BJ (cell line): ENCODE measurements around the gene PKMYT1. TPM values are rescaled to one million over a fixed set of nuclear protein-coding genes. Genes with fewer than 3 reads are reported as not detected.

Experiments
- CTCF ChIA-PET: fragments of 350-600 bp; formaldehyde crosslinking; extraction: SDS; loops from one replicate; lab custom pipeline; 2021; ENCODE audit warnings: antibody characterized with exemption, inconsistent platforms; lab: Yijun Ruan, JAX
- POLR2A ChIA-PET: fragments of 300-600 bp; sonication (Branson Sonifier 250); formaldehyde crosslinking; extraction: SDS; loops from one replicate; lab custom pipeline; 2021; ENCODE audit warnings: antibody characterized with exemption; lab: Charles Lee
- DNase-seq: peaks from one replicate; pipeline ENCODE4 v3.0.0-alpha.2; 2011; ENCODE audit warnings: low read depth
- H3K27me3 ChIP-seq: 2 replicates; pipeline ENCODE4 v1.6.0; 2011; ENCODE audit warnings: low read length; ENCODE audit not compliant: control insufficient read depth, insufficient read depth
- H3K36me3 ChIP-seq: 2 replicates; pipeline ENCODE4 v1.5.1; 2011; ENCODE audit warnings: low read length; ENCODE audit not compliant: control insufficient read depth, insufficient read depth
- H3K4me3 ChIP-seq: 2 replicates; pipeline ENCODE4 v1.5.1; 2011; ENCODE audit warnings: low read depth, mild to moderate bottlenecking, control low read depth, low read length
- polyA minus RNA-seq: library from RNA; depleted of rRNA, polyadenylated mRNA; stranded (reverse); fragments of >200 nt; gene quantifications from 2 replicates; pipeline ENCODE4 v1.2.3, GENCODE V29; 2011; rRNA and poly(A)+ RNA removed
- polyA plus RNA-seq: library from polyadenylated mRNA; depleted of rRNA; stranded (reverse); fragments of >200 nt; gene quantifications from 2 replicates; pipeline ENCODE4 v1.2.3, GENCODE V29; 2011; rRNA removed
- TF ChIP-seq, protein P1 (sequence below): IDR thresholded peaks from 2 replicates; pipeline ENCODE4 v1.5.1; 2011; ENCODE audit warnings: low read depth, mild to moderate bottlenecking, control low read depth, inconsistent platforms, low read length, moderate library complexity; ENCODE audit not compliant: insufficient read depth

PKMYT1 gene
- 3.6 and 6.9 TPM in 2 replicates for polyA plus RNA-seq
- 1.8 and 3.7 TPM in 2 replicates for polyA minus RNA-seq

- Histone ChIP-seq H3K36me3 (no peaks in the 10 kb centered on the region), H3K4me3 (peak within 1 kb of the TSS; percentile 68), H3K27me3 (no peaks in the 10 kb centered on the region)
- ChIA-PET POLR2A (no interaction called here), CTCF (interaction anchor here (0.6 to 2.3 kb wide), 9 partner anchors 8 to 74 kb away, joined by 3 to 7 read pairs (median 3); no protein-coding TSS in a partner anchor)
- DNase-seq, result peak; percentile 46
- TF ChIP-seq, protein P1, sequence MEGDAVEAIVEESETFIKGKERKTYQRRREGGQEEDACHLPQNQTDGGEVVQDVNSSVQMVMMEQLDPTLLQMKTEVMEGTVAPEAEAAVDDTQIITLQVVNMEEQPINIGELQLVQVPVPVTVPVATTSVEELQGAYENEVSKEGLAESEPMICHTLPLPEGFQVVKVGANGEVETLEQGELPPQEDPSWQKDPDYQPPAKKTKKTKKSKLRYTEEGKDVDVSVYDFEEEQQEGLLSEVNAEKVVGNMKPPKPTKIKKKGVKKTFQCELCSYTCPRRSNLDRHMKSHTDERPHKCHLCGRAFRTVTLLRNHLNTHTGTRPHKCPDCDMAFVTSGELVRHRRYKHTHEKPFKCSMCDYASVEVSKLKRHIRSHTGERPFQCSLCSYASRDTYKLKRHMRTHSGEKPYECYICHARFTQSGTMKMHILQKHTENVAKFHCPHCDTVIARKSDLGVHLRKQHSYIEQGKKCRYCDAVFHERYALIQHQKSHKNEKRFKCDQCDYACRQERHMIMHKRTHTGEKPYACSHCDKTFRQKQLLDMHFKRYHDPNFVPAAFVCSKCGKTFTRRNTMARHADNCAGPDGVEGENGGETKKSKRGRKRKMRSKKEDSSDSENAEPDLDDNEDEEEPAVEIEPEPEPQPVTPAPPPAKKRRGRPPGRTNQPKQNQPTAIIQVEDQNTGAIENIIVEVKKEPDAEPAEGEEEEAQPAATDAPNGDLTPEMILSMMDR, result no peak
Measured at GRCh38 chr16:2980227-2981176, at the start of gene PKMYT1. Gene PKMYT1 (minus strand): TSS chr16:2980446. CDS start chr16:2979657, 789 bp downstream.

- Histone ChIP-seq H3K27me3 (peaks cover 15% of the 10 kb centered on the region), H3K4me3 (no peak overlapping the region), H3K36me3 (peaks cover 17% of the 10 kb centered on the region)
- TF ChIP-seq, protein P1, result no peak
- POLR2A ChIA-PET, result no interaction called here
- CTCF ChIA-PET, result interaction anchor here (1.1 to 9.4 kb wide), 14 partner anchors 8 to 122 kb away, joined by 3 to 97 read pairs (median 8); partner anchors contain the start of genes HCFC1R1, MMP25, THOC6 and TNFRSF12A
- no peak for DNase-seq
Measured at GRCh38 chr16:3029491-3030221, 49.4 kb upstream of the PKMYT1 start.

DNA sequence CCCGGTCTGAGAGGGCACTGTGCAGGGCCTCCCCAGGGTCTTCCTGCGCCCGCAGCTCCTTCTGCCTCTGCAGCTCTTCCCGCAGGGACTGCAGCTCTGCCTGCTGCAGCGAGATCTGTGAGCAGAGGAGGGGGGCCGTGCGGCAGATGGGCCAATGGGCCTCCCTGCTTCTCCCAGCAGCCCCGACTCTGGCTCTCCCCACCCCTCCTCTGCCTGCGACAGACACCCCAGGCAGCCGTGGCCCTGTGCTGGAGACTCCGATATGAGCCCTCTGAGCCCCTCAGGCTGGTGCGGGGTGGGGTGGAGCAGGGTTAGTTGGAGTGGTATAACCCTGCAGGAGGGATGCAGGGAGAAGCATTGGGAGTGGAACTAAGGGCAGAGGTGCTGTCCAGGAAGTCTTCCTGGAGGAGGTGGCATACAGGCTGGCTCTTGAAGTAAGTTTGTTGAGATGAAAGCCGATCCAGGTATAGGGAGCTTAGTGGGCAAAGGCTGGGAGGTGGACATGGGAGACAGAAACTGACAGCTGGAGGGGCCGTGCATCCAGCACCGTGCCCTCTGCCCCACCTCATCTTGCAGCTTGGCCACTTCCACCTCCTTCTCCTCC is 48.6 kb upstream of the PKMYT1 start:
- no peak overlapping the region for H3K4me3 ChIP-seq
- ChIA-PET CTCF (interaction anchor here (0.8 to 9.4 kb wide), 18 partner anchors 8 to 100 kb away, joined by 3 to 97 read pairs (median 5); partner anchors contain the start of genes BICDL2, CLDN9, HCFC1R1 and MMP25), POLR2A (no interaction called here)
- TF ChIP-seq, protein P1, result no peak
- DNase-seq, result no peak
- peaks cover 17% of the 10 kb centered on the region for H3K36me3 ChIP-seq
- peaks cover 11% of the 10 kb centered on the region for H3K27me3 ChIP-seq

- no peak for DNase-seq
- ChIA-PET CTCF (interaction anchor here (0.5 to 9.4 kb wide), 19 partner anchors 7 to 436 kb away, joined by 3 to 97 read pairs (median 5); partner anchors contain the start of genes BICDL2, CLDN9, HCFC1R1 and MMP25), POLR2A (no interaction called here)
Measured at GRCh38 chr16:3027983-3028715, 47.9 kb upstream of the PKMYT1 start.

More at GRCh38 chr16:3027983-3028715, 47.9 kb upstream of the PKMYT1 start:
- Histone ChIP-seq H3K4me3 (no peak overlapping the region), H3K27me3 (peaks cover 6% of the 10 kb centered on the region), H3K36me3 (peaks cover 17% of the 10 kb centered on the region)
- TF ChIP-seq, protein P1, result peak; percentile 80
